Activated CD8-positive, alpha-beta memory T cell treated with anti-CD3 and anti-CD28 coated beads for 36 hours (primary cell): ENCODE results near the gene DIO2. TPM values are rescaled to one million over a fixed set of nuclear protein-coding genes. Genes with fewer than 3 reads are reported as not detected.

ENCODE experiments used
- CTCF ChIA-PET: fragments of 350-600 bp; sonication (Branson Sonifier 250); formaldehyde crosslinking; loops from one replicate; lab custom pipeline; 2021; ENCODE audit warnings: antibody characterized with exemption; lab: Charles Lee
- POLR2A ChIA-PET: fragments of 350-600 bp; sonication (Branson Sonifier 250); formaldehyde crosslinking; loops from one replicate; lab custom pipeline; 2021; ENCODE audit warnings: antibody characterized with exemption; lab: Charles Lee
- total RNA-seq, 2 experiments: library from RNA; stranded (reverse); gene quantifications; one replicate each; pipeline ENCODE4 v1.2.3, GENCODE V29; 2021

The DIO2 gene
- not detected for total RNA-seq

DNA sequence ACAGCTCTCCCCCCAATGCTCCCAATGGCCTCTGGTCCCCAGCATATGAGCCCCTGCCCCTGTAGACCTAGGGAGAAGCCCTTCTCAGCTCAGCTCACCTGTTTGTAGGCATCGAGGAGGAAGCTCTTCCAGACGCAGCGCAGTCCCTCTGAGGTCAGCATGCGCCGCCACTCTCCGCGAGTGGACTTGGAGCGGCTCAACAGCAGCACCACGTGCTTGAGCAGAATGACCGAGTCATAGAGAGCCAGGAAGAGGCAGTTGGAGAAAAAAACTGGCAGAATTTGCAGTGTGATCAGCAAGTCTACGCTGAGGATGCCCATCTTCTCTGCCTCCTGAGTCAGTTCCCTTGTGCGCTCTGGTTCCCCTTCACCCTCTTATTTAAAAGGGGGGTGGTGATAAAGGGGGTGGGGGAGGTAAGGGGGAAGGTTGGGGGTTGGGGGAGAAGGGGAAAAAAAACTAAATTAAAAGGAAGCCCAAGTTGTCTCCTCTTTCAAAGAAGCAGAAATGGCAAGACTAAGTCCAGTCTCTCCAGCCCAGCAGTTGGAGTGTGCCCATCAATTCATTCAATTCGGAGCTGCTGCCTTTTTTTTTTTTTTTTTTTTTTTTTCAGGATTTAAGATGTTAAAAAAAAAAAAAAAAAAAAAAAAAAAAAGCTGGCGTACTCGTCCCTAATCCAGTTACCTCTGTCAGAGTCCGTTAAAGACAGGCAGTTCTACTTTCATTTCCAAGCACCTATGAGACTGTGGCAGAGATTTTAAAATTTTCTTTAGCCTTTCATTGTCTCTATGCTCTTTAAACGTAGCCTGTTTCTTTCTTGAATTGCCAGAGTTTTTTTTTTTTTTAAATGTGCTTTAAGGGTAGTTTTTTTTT lies at the start of gene DIO2:
Gene DIO2 (minus strand): TSS at position 352 of the 870 bp plus-strand sequence. CDS start 32 bp downstream, at position 320.
- ChIA-PET POLR2A (no interaction called here), CTCF (no interaction called here)

DNA sequence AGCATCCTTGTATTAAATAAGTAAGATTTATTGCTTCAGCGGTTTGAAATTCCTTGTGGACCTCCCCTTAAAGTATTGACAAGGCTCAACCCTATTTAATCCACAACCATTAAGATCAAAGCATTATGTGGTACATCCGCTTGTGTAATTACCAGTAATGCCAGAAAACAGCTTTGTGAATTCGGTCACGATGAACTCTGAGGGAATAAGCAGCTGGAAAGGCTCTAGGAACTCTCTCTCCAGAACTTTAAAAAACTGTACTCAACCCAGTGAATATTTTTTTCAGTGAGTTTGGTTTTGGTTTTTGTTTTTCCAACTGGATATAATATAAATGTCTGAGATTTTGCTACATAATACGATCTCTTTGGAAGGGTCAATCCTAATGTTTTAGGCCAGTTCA lies 49.3 kb upstream of the DIO2 start:
- POLR2A ChIA-PET, result no interaction called here
- CTCF ChIA-PET, result no interaction called here

DNA sequence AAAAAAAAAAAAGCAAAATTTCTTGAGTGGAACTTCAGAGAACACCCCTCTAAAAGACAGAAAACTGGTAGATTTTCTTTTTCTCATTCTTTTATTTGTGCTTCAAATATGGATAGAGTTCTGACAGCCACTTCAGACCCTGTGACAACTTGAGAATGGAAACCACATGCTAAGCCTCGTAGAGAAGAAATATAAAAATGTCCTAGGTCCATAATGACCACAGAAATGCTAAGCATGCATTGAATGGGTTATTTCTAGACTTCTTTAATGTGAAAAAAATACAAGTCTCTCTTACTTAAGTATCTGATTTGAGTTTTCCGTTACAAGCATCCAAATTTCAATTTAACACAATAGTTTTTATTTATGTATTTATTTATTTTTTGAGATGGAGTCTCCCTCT lies 28.3 kb upstream of the DIO2 start:
- ChIA-PET POLR2A (no interaction called here), CTCF (no interaction called here)

DNA sequence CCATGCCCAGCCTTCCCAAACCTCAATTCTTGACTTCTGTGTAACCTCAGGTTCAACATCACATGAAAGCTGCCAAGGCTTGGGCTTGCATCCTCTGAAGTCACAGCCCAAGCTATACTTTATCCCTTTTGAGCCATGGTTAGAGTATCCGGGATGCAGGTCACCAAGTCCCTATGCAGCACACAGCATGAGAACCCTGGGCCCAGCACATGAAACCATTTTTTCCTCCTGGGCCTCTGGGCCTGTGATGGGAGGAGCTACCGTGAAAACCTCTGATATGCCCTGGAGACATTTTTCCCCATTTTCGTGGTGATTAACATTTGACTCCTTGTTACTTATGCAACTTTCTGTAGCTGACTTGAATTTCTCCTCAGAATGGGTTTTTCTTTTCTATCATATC lies 25.8 kb upstream of the DIO2 start:
- CTCF ChIA-PET, result no interaction called here
- POLR2A ChIA-PET, result no interaction called here

DNA sequence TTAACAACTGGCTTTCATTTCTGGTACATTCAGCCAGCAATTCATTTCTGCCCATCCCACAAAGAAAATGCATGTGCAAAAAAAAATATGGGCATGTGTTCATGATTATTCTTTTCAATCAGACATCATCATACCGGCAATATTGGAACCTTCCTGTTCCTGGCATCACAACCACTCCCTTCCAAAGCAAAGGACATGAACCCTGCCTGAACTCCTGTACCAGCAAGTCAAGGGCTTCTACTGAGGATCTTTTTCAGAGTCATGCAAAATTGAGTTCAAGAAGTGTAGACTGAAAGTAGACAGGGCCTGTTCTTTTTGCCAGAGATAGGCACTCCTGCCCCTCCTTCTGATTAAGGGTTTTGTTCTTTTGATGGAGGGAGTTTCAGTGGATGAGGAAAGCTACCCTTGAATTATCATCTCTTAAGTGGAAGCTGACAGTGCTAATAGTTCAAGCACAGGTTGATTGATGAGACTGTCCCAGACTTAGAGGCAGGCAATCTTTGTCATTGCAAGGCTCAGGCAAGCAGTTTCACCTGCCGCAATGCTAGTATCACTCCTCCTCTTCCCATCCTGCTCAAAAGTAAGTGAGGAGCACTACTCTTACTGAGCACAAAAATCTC lies 22.3 kb upstream of the DIO2 start:
- POLR2A ChIA-PET, result no interaction called here

DNA sequence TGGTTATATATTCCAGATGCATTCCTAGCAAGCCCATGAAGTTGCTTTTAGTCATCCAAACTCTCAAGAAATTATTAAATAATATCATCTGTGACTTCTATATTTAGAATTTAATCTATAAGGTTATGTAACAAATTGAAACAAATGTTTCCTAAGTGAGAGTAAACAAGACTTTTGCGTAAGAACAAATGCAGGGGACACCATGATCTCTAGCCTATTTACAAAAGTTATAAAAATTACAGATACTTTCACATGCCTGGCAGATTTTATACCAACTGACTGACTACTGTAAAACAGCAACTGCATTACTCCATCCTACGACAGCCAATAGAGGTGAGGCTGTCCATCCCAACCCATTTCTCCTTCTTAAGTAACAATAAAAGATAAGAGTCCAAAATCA lies 20.4 kb upstream of the DIO2 start:
- POLR2A ChIA-PET, result no interaction called here
- CTCF ChIA-PET, result no interaction called here

More for the DNA sequence above, 22.3 kb upstream of the DIO2 start:
- CTCF ChIA-PET, result no interaction called here

DNA sequence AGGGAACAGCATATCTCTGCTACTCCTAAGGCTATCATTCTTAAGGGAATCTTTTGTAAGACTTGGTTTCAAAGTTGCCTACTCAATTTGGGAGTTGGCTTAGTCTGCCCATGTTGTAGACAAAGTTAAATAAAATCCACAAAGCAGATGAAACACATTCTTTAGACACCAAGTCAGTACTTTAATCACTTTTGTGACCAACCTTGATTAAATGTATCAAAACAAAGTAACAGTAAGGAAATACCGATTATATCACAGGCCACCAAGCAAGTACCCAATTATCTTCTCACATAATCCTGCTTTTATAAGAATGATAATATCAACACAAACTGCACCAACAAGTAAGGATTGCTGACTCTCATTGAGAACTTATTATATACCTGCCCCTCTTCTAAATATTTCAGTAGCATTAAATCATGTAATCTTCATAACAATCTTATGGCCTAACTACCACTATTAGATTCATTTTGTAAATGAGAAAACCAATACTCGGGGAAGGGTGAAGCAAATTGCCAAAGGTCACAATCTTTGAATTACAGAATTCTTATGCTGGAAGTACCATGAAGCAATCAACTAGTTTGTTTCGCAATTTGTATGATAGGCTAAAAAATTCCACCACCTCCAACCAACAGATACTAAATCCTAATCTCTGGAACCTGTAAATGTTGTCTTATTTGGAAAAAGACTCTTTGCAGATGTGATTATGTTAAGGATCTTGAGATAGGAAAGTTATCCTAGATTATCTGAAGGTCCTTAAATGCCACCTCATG lies 12.6 kb upstream of the DIO2 start:
- CTCF ChIA-PET, result no interaction called here
- POLR2A ChIA-PET, result no interaction called here

DNA sequence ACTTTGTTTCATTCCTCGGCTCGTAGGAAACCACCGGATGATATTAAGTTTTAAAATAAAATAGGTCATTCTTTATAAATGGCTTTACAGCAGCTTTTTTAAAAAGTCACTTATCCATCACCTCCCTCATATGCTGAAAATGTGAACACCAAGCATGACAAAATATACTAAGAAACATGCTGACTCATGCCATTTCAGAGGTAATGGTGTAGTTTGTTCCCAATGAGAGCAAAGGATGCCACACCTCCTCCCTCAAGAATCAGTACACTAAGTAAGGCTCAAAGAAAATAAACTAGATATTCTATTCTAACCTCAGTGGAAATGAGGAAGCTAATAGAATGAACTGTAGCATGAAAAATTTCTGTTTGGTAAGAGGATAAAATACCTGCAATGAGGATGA lies 5.5 kb upstream of the DIO2 start:
- CTCF ChIA-PET, result no interaction called here
- POLR2A ChIA-PET, result no interaction called here

DNA sequence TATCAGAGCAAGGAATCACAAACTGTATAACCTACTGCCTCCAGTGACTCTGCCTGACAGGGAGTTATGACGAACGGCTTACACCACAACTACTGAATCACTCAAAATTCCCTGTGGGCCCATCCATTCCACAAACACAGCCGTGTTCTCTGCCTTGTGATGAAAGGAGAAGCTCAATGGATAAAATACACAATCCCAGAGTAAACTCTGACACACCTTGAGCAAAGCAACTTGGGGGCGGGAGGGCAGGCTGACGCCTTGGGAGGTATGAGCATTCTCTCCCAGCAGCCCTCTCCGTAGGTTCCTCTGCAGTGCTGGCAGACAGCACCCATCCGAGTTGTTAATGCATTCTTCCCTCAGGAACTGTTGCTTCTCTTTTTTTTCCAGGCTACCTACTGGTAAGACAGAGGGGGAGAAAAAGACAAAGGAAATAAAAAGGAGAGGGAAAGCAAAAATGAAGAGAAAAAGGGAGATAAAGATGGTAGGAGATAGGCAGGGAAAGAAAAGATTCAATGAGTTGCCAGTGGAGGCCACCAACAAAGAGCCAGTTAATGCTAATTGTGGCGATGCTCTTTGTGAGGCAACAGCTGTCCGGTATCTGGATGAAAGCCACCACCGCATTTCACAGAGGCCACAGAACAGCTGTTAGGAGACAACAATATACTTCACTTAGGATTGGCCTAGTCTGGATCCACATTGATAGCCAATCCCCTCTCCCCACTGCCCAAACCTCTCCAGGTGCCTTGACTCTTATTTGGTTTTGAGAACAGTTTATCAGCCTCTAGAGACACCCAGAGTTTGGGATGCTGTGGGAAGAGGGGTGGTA lies 4.7 kb upstream of the DIO2 start:
- ChIA-PET CTCF (no interaction called here), POLR2A (no interaction called here)

DNA sequence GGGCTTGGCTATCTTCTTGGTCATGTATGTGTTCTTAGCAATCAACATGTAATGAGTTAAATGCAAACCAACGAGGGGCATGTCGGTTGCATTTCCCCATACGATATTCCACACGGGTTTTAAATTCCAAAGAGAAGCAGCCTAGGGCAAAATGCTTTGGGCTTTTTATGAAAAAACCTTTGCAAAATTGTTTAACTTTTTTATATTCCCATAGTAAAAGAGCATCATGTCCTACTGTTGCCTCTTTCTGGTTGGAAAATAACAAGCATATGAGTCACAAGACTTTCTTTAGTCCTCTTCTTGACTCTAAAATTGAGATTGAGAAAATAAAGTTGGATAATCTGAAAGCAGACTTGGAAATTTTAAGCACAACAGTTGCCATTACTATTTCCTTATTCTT lies 3.8 kb upstream of the DIO2 start:
- ChIA-PET CTCF (no interaction called here), POLR2A (no interaction called here)

DNA sequence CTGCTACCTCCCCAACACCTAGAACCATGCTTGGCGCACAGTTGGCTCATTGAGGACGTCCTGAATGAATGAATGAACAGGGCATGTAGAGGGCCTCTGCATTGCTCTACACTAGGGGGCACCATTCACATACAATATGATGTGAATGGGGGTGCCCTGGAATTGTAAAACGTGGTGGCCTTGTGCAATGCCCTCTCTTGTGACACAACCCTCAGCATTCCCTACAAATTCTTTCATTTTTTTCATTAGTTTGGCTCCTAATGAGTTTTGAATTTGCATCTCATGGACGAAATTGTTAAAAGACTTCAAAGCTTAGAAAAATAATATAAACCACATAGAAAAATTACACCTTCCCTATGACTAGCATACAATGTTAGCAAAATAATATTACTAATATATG lies 2.3 kb upstream of the DIO2 start:
- POLR2A ChIA-PET, result no interaction called here
- CTCF ChIA-PET, result no interaction called here

DNA sequence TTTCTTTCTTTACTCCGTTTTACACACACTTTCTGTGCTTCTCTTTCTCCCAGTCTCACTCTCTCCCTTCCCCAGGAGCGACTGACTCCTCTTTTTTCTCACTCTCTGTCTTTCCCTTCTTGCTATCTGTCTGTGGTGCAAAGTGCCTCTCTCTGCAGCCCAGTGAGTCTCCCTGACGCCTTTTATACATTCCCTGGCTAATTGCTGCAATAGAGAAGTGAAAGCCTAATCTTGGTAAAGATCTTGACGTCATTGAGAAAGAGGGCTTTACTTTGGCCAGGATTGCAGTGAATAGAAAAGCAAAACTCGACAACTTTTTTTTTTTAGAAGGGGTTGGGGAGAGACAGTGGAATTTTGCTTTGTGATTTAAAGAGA lies 706 bp upstream of the DIO2 start:
- POLR2A ChIA-PET, result no interaction called here
- CTCF ChIA-PET, result no interaction called here

DNA sequence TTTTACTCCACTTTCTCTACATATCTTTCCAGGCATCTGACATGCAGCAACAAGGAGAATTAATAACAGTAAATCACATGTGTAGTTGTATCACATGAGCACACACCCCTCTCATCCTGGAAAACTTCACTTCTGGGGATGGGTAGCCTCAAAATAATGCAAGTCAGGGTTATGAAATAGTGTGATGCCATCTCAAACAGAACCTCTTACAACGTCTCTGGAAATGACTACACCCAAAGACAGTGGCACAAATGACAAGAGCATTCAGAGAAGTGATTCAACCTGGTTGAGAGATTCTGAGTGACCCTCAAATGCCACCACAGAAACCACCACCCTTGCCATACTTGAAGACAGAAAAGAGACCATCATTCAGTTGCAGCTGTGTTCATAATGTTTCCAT lies 2.8 kb downstream of the DIO2 start:
- ChIA-PET CTCF (no interaction called here), POLR2A (no interaction called here)

DNA sequence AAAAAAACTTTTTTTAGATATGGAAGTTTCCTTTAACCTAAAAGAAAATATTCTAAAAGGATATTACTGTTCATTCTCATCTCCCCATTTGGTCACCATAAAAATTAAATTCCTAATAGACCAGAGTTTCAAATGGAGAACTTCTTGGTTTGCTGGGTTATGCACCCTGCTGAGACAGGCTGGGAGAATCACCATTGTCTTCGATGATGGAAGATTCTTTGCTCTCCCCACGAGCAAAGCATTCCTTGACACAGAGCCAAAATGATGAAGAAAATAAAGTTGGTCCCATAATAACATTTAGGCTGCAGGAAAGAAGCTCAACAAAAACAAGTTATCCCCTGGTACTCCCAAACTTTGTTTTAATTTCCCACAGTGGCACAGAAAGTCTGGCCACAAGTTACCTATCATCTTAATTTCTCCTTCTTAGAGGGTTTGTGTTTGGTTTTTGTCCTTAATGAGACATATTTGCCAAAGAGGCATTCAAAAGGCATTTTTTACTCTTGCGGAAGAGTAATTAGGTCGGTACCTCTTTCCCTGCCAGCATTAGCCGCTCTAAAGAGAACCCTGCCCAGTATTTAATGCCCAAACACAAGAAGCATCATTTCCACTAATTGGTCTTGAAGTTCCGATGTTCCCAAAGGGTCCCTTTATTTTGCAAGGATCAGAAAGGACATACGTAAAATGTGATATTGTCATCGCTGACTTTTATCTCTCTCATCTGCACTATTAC lies 4.8 kb downstream of the DIO2 start:
- ChIA-PET CTCF (no interaction called here), POLR2A (no interaction called here)

DNA sequence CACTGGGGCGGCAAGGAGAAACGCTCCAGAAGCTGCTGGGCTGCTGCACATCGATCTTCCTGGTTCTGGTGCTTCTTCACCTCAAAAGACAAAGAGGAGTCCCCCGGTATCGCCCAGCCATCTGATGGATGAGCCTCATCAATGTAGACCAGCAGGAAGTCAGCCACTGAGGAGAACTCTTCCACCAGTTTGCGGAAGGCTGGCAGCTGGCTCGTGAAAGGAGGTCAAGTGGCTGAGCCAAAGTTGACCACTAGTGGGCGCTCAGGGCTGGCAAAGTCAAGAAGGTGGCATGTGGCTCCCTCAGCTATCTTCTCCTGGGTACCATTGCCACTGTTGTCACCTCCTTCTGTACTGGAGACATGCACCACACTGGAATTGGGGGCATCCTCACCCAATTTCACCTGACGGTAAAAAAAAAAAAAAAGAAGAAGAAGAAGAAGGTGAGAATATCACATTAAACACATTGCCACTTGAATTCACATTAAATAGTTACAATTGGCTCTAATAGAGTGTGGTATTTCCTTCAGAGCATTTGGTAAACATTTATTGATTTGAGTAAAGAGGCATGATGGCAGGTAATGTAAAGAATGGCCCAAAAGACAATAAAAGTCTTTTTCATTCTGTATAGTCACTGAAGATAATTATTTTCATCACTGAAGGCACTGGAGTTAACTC lies 8.3 kb downstream of the DIO2 start:
- CTCF ChIA-PET, result no interaction called here
- POLR2A ChIA-PET, result no interaction called here

DNA sequence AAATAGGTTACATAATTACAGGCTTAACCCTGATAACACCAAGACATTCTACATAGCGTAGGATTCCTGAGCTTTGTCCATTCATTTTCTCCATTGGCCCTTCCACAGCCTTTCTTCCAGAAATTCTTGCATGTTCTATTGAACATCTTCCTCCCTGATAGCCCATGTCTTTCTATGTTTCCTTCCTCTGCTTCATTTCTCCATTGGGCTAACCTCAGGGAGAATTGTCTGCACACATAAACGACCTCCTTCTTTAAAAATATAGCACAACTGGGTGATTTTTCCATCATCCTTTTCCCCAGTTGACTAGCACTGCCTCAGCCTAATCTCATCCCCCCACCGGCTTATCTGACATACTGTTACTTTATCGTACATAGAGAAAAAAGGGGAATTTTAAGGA lies 11.2 kb downstream of the DIO2 start:
- ChIA-PET CTCF (no interaction called here), POLR2A (no interaction called here)

DNA sequence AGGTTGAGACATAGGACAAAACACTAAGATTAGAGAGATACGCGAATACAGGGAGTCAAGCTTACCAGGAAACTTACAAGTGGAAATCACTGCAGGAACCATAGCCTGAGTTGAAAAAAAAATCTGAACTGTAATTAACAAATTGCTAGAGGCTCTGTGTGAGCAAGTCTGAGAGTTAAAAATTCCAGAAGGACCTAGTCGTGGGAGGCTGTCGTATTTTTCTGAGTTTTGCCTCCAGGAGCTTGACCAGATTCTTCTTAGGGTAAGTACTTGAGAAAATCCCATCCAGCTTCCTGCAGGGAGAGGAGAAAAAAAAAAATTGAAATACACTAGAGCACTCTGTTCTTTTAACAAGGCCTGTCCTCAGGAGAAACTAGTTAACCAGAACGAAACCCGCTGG lies 22.7 kb downstream of the DIO2 start:
- POLR2A ChIA-PET, result no interaction called here
- CTCF ChIA-PET, result no interaction called here

DNA sequence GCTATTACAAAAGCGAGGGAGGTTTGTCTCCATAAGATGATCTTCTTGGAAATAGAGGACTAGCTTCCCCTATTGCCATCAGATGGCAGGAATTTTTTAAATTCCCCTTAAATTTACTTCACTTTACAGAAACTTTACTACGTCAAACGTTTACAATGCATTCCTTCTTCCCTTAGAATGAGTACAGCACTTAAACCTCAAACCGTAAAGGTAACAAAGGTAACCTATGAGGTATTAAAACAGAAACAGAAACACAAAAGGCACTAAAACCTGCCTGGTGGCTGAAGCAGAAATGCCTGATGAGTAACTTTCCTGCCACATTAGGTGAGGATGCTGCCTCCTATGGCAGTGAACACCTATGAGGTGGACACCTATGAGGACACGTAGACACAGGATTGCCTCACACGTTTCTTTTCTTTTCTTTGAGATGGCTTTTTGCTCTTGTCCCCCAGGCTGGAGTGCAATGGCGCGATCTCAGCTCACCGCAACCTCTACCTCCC lies 25.0 kb downstream of the DIO2 start:
- ChIA-PET CTCF (no interaction called here), POLR2A (no interaction called here)
